Activated naive CD8-positive, alpha-beta T cell treated with anti-CD3 and anti-CD28 coated beads, Interleukin-2, amount 50 U/mL, for 16 hours (primary cell): ENCODE measurements around the gene PDLIM5.
A peak's percentile ranks its signal among the peaks of the same experiment; 100 is the strongest.
"Not testable (repeated sequence)": the region's sequence is repeated elsewhere in the genome, so short reads cannot be mapped to it uniquely, and the experiment has no call there.

Source experiments
- DNase-seq: peaks from one replicate; pipeline ENCODE4 v3.0.0-alpha.2; 2020; ENCODE audit warnings: low read depth, low spot score

The PDLIM5 gene, protein sequence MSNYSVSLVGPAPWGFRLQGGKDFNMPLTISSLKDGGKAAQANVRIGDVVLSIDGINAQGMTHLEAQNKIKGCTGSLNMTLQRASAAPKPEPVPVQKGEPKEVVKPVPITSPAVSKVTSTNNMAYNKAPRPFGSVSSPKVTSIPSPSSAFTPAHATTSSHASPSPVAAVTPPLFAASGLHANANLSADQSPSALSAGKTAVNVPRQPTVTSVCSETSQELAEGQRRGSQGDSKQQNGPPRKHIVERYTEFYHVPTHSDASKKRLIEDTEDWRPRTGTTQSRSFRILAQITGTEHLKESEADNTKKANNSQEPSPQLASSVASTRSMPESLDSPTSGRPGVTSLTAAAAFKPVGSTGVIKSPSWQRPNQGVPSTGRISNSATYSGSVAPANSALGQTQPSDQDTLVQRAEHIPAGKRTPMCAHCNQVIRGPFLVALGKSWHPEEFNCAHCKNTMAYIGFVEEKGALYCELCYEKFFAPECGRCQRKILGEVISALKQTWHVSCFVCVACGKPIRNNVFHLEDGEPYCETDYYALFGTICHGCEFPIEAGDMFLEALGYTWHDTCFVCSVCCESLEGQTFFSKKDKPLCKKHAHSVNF

GRCh38 chr4:94451695-94452475 lies at the start of gene PDLIM5:
TSS of gene PDLIM5 (plus strand) at chr4:94451942. CDS start at chr4:94455289, 3,347 bp downstream.
- DNase-seq = peak; percentile 72

GRCh38 chr4:94402439-94402838 lies 49.3 kb upstream of the PDLIM5 start:
- DNase-seq = not testable (repeated sequence)

GRCh38 chr4:94403751-94404150 lies 48.0 kb upstream of the PDLIM5 start:
- no peak for DNase-seq

GRCh38 chr4:94406668-94407437 lies 44.9 kb upstream of the PDLIM5 start:
- peak; percentile 11 for DNase-seq

DNA sequence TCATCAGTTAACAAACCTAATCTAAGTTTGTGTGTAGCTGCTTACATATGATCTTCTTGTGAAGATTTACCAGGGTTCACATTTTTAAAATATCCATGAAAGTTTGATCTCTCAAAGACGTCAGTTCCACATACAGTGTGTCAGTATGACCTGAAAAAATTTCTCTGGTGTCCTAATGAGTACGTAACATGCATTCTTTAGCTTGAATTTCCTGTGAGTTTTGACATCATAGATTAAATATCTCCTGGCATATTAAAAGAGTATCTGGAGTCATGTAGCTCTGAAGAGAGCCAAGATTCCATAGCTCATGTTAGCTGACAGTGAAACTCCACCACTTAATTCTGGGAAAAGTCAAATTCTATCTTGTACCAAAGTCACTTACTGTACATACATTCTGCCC lies 43.9 kb upstream of the PDLIM5 start:
- no peak for DNase-seq

DNA sequence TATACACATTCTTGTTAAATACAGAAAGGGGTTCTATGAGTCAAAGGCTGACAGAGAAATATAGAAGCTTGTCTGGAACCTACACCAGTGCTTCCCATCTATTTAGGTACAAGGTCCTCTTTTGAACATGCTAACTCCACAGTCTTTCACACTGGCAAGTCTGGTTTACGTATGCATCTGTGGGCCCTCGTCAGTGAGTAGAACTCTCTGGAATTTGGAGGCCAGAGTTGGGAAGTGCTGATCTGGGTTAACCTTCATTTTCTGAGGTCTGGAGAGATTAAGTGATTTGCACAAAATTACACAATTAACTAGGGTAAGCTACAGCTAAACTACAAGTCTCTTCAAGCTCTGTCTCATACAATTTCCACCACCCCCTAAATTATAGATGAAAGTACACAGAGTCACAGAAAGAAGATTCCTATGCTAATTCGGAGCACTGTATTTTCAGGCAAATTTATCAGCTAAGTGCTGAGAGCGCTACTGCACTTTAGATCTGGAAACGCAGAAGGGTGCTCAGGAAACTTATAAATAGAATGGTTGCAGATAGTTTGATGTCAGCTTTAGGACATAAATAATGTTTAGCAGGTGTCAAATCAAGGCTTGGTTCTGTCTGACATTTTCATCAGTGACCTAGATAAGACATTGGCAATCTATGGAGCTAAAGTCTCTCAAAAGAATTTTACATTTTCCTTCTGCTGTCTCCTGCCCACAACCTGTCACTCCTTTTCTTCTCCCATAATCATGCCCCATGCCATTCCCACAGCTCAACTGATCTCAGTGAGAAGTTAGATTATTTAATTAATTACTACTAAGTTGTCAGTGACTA lies 43.0 kb upstream of the PDLIM5 start:
- no peak for DNase-seq

- DNase-seq = no peak
These were observed 42.4 kb upstream of the PDLIM5 start for GRCh38 chr4:94409375-94409679.

DNA sequence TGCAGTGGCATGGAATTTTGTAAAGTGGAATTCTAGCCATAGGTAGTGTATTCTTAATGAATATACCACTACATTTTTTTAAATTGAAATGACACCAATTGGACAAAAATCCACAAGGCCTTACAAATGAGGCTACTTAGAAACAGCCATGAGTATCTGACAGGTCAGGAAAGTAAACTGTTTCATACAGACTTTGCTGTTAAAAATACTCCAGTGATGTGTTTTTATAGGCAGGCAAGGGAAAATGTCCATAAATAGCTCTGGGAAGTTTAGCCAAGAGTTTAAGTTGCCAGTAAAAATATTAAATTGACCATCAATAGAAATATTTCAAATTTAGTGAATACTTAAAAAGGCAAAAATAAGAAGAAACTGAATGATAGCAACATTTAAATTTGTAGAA lies 41.8 kb upstream of the PDLIM5 start:
- no peak for DNase-seq

- no peak for DNase-seq
These were observed 41.0 kb upstream of the PDLIM5 start for GRCh38 chr4:94410678-94411206.

- DNase-seq = no peak
These were observed 40.4 kb upstream of the PDLIM5 start for GRCh38 chr4:94411296-94411695.

DNA sequence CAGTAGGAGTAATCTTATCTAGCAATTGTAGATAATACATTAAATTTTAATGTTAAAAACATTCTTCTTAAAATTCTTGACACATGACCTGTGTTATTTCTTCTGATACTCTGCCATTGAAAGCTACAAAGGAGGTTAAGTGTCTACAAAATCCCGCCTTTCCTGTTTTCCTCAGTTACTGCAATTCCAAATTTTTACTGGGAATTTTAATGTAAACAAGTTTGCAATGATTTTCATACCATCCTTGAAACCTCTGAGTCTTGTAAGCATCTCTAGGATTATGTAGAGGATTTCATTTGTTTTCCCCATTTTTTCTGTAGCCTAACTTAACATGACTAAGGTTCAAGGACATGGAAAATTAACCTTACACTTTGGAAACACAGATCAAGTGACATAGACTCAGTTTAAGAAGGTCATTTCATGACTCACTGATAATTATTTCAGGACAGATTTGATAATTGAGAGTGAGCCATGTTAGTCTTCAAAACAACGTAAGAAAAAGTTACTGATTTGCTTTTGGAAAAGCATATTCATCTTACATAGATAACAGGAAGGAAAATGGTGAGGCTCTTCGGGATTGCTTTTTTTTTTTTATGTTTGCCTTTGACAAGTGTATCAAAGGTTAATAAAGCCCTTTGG lies 39.6 kb upstream of the PDLIM5 start:
- no peak for DNase-seq

DNA sequence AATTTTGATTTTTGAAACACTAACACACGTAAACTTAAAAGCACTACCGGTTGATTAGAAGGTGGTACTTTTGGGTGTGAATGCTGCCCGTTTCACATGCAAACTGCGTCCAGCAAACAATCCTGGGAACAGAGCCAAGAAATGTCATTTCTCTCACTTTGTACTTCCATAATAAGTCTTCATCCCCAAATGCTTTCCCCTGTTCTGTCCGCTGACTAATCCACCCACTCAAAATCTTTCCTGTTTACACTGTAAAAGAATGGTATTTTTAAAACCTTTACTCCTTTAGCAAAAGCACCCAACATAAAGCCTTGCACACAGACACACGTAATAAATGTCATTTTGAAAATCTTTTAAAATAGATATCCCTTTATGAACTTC lies 39.1 kb upstream of the PDLIM5 start:
- no peak for DNase-seq

GRCh38 chr4:94413085-94413840 lies 38.5 kb upstream of the PDLIM5 start:
- no peak for DNase-seq

DNA sequence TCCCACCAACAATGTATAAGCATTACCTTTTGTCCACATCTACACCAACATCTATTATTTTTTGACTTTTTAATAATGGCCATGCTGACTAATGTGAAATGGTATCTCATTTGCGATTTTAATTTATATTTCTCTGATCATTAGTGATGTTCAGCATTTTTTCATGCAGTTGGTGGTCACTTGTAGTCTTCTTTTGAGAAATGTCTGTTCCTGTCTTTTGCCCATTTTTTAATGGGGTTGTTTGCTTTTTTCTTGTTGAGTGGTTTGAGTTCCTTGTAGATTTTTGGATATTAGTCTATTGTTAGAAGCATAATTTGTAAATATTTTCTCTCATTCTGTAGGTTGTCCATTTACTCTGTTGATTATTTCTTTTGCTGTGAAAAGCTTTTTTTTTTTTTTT lies 36.8 kb upstream of the PDLIM5 start:
- DNase-seq = no peak

DNA sequence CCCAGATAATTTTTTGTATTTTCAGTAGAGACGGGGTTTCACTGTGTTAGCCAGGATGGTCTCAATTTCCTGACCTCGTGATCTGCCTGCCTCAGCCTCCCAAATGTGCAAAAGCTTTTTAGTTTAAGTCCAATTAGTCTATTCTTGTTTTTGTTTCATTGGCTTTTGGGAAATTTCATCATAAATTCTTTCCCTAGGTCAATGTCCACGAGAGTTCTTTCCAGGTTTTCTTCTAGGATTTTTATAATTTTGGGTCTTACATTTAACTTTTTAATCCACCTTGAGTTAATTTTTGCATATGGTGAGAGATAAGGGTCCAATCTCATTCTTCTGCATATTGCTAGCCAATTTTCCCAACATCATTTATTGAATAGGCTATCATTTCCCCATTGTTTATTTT lies 36.3 kb upstream of the PDLIM5 start:
- DNase-seq = no peak

- no peak for DNase-seq
These were observed 35.4 kb upstream of the PDLIM5 start for GRCh38 chr4:94416335-94416734.

- no peak for DNase-seq
These were observed 34.8 kb upstream of the PDLIM5 start for GRCh38 chr4:94416981-94417380.

DNA sequence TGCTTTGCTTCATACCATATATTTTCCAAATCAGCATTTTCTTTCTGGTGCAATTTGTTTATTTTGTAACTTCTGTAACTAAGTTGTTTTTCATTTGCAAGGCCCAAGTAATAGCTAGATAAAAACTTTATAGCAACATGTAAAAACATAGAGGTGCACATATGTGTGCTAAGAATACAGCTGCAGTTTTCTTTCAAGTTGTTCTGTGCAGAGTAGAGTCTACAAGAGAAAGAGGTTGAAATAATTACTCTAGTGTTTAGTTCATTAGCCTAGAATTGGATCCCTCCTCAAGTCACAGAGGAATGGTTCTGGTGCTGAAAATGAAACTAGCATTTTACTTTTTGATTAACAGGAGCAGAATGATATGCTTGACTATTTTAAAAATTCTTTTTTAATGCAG lies 32.2 kb upstream of the PDLIM5 start:
- DNase-seq = no peak

DNA sequence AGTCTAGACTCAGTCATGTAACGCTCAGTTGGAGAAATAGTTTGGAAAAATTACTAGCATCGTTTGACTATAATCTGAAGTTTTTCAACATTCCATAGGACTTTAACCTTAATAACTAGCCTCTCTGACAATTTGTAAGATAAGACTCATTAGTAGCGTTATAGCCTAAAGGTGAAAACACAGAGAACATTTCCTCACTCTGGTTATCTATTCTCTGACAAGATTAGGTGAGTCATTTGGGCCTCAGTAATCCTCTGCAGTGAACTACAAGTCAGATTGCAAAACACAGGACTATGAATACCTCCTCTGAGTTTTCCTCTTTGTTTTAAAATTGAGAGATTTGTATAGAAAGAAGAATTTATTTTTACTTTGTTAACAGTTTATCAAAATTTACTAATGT lies 31.8 kb upstream of the PDLIM5 start:
- no peak for DNase-seq

GRCh38 chr4:94420356-94420755 lies 31.4 kb upstream of the PDLIM5 start:
- DNase-seq = no peak
